VCaP (cell line): ENCODE measurements around the gene ITGA8.

ENCODE experiments used
- H3K27ac ChIP-seq: fragments of 450-650 bp; 2 replicates; pipeline ENCODE4 v1.5.1; 2017
- TF ChIP-seq, protein P1 (sequence below): fragments of 450-650 bp; conservative IDR thresholded peaks from 2 replicates; pipeline ENCODE4 v1.5.1; 2017; ENCODE audit warnings: mild to moderate bottlenecking, moderate library complexity

Gene ITGA8

GRCh38 chr10:15705298-15705697 is 14.4 kb downstream of the ITGA8 start:
- H3K27ac ChIP-seq = no peak overlapping the region
- TF ChIP-seq, protein P1, sequence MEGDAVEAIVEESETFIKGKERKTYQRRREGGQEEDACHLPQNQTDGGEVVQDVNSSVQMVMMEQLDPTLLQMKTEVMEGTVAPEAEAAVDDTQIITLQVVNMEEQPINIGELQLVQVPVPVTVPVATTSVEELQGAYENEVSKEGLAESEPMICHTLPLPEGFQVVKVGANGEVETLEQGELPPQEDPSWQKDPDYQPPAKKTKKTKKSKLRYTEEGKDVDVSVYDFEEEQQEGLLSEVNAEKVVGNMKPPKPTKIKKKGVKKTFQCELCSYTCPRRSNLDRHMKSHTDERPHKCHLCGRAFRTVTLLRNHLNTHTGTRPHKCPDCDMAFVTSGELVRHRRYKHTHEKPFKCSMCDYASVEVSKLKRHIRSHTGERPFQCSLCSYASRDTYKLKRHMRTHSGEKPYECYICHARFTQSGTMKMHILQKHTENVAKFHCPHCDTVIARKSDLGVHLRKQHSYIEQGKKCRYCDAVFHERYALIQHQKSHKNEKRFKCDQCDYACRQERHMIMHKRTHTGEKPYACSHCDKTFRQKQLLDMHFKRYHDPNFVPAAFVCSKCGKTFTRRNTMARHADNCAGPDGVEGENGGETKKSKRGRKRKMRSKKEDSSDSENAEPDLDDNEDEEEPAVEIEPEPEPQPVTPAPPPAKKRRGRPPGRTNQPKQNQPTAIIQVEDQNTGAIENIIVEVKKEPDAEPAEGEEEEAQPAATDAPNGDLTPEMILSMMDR = no peak

DNA sequence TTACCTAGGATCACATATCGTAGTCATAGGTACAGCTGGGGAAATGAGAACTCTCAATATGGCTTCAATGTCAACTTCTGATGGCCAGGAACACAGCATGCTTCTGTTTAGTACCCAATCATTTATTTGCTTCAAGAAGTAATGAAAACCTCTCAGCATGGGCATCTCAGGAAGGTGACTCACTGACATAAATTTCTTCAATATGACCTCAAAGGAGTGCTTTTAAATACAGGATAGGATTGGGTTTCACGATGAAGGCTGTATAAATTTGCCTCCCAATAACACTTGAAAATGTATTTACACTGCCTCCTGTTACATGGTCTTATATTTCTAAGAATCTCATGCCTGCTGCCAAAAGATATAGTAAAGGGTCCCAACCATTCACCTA is 15.1 kb downstream of the ITGA8 start:
- H3K27ac ChIP-seq = no peak overlapping the region
- TF ChIP-seq, protein P1 = no peak

- TF ChIP-seq, protein P1 = no peak
- H3K27ac ChIP-seq = no peak overlapping the region
Observed at GRCh38 chr10:15703944-15704580, 15.7 kb downstream of the ITGA8 start.

DNA sequence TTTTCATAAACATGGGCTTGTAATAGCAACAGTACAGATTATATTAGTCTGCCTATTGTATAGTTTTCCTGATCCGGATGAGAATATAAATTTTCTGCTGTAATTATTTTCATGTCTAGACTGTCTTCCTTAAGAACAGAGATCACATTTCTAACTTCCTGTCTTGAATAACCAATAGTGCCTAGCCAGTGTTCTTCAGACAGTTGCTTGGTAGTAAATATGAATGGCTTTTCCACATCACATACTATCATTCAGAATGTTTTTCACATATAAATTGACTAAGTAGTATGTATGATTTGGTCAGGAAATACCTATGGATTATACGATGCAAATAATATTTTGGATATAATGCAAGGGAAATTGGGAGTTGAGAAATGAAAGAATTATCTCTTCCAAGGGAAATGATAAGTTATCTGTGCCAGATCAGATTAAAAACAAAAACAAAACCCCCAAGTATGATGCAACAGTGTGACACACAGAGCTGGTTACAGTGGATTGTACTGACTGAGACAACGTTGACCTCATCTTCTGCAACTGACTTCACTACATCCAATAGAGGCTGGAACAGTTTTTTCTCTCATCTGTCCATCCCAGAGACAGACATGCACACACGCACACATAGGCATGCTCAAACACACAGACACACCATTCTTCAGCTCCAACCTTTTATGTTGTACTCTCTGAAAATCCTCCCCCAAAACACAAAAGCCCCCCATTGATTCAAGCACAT is 16.4 kb downstream of the ITGA8 start:
- no peak overlapping the region for H3K27ac ChIP-seq
- TF ChIP-seq, protein P1 = no peak

DNA sequence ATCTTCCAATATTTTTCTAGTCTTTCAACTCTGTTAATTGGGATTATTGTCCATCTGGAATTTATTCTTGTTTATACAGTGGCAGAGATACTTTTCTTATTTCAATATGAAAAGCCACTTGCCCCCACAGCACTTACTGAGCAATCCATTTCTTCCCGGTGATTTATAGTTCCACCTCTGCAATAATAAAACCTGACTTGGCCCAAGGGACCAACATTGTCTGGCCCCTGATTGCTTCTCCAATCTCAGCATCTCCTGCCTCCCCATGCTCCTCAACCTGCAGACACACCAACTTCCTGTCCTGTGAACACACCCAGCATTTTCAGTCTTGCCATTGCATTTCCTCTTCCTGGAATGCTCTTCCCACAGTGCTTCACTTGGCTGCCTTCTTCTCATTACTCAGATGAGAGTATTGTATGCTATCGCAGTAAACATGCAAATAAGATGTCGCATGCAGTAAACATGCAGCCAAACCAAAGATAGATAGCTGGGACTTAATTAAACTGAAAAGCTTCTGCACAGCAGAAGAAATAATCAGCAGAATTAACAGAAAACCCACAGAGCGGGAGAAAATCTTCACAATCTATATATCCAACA is 19.5 kb downstream of the ITGA8 start:
- TF ChIP-seq, protein P1 = no peak
- H3K27ac ChIP-seq = no peak overlapping the region

DNA sequence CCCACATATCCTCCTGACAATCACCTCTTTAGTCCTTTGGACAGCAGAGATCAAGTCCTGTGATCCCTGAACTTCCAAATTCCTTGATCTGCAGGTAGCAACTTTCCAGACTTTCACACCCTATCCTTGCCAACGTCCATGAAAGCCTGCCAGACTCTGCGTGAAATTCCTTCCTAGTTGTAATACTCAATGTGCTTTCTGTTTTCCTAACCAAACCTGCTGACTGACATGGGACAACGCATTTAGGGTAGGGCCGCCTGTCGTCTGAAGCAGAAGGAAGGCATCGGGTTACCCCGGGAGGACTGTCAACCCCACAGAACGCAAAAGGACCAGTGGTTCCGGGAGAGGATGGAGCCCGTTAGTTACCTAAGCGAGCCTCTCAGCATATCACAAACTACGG is 23.9 kb downstream of the ITGA8 start:
- no peak overlapping the region for H3K27ac ChIP-seq
- TF ChIP-seq, protein P1 = no peak

- H3K27ac ChIP-seq = no peak overlapping the region
- TF ChIP-seq, protein P1 = no peak
Observed at GRCh38 chr10:15690031-15690430, 29.7 kb downstream of the ITGA8 start.
